IPS-20b (cell line): ENCODE measurements around the gene ZBP1.

Experiments used
- H3K27ac ChIP-seq: one replicate; pipeline ENCODE4 v1.5.1; 2013; ENCODE audit warnings: low read length
- H3K27me3 ChIP-seq: 2 replicates; pipeline ENCODE4 v1.6.1; 2013; ENCODE audit warnings: mild to moderate bottlenecking, low read length, inconsistent platforms; ENCODE audit not compliant: insufficient read depth
- H3K36me3 ChIP-seq: 2 replicates; pipeline ENCODE4 v1.6.1; 2013; ENCODE audit warnings: low read depth, mild to moderate bottlenecking, inconsistent platforms, low read length, moderate library complexity; ENCODE audit not compliant: insufficient read depth
- H3K4me1 ChIP-seq: 2 replicates; pipeline ENCODE4 v1.6.1; 2013; ENCODE audit warnings: mild to moderate bottlenecking, control low read depth, inconsistent platforms, low read length, moderate library complexity; ENCODE audit not compliant: insufficient read depth
- H3K4me3 ChIP-seq: 2 replicates; pipeline ENCODE4 v1.5.1; 2013; ENCODE audit warnings: mild to moderate bottlenecking, low read length, inconsistent platforms
- H3K9ac ChIP-seq: 2 replicates; pipeline ENCODE4 v1.6.1; 2013; ENCODE audit warnings: low read depth, mild to moderate bottlenecking, inconsistent platforms, low read length, moderate library complexity
- H3K9me3 ChIP-seq: 2 replicates; pipeline ENCODE4 v1.6.1; 2013; ENCODE audit warnings: mild to moderate bottlenecking, low read depth, low read length, inconsistent platforms; ENCODE audit not compliant: insufficient read depth

The ZBP1 gene

GRCh38 chr20:57576617-57577550 lies 43.3 kb downstream of the ZBP1 start:
- H3K9ac ChIP-seq = no peak overlapping the region
- peaks cover 8% of the 10 kb centered on the region; the same call in 1 of the 2 replicates for H3K27me3 ChIP-seq
- no peaks in the 10 kb centered on the region for H3K36me3 ChIP-seq
- H3K4me1 ChIP-seq = peaks cover 6% of the 10 kb centered on the region; the same call in 1 of the 2 replicates
- no peaks in the 10 kb centered on the region for H3K9me3 ChIP-seq
- no peak overlapping the region for H3K4me3 ChIP-seq
- H3K27ac ChIP-seq = no peak overlapping the region

GRCh38 chr20:57576002-57576401 lies 44.2 kb downstream of the ZBP1 start:
- no peaks in the 10 kb centered on the region for H3K9me3 ChIP-seq

GRCh38 chr20:57574954-57575353 lies 45.3 kb downstream of the ZBP1 start:
- Histone ChIP-seq H3K36me3 (no peaks in the 10 kb centered on the region), H3K9me3 (no peaks in the 10 kb centered on the region), H3K27ac (no peak overlapping the region), H3K4me3 (no peak overlapping the region), H3K9ac (no peak overlapping the region), H3K27me3 (peaks cover 8% of the 10 kb centered on the region; the same call in 1 of the 2 replicates), H3K4me1 (peaks cover 6% of the 10 kb centered on the region; the same call in 1 of the 2 replicates)

More at GRCh38 chr20:57576002-57576401, 44.2 kb downstream of the ZBP1 start:
- Histone ChIP-seq H3K36me3 (no peaks in the 10 kb centered on the region), H3K4me1 (peaks cover 6% of the 10 kb centered on the region; the same call in 1 of the 2 replicates), H3K9ac (no peak overlapping the region), H3K4me3 (no peak overlapping the region), H3K27ac (no peak overlapping the region), H3K27me3 (peaks cover 8% of the 10 kb centered on the region; the same call in 1 of the 2 replicates)

- Histone ChIP-seq H3K4me3 (no peak overlapping the region), H3K36me3 (no peaks in the 10 kb centered on the region), H3K27ac (no peak overlapping the region), H3K27me3 (peaks cover 8% of the 10 kb centered on the region; the same call in 1 of the 2 replicates), H3K9me3 (no peaks in the 10 kb centered on the region), H3K4me1 (peaks cover 6% of the 10 kb centered on the region; the same call in 1 of the 2 replicates), H3K9ac (no peak overlapping the region)
Observed at GRCh38 chr20:57573894-57574293, 46.3 kb downstream of the ZBP1 start.

GRCh38 chr20:57573242-57573641 lies 47.0 kb downstream of the ZBP1 start:
- Histone ChIP-seq H3K27ac (no peak overlapping the region), H3K9ac (no peak overlapping the region), H3K36me3 (no peaks in the 10 kb centered on the region), H3K4me1 (peaks cover 6% of the 10 kb centered on the region; the same call in 1 of the 2 replicates), H3K9me3 (no peaks in the 10 kb centered on the region), H3K4me3 (peak overlapping the region; percentile 19; the same call in 1 of the 2 replicates), H3K27me3 (peaks cover 8% of the 10 kb centered on the region; the same call in 1 of the 2 replicates)

GRCh38 chr20:57571782-57572416 lies 48.3 kb downstream of the ZBP1 start:
- H3K27ac ChIP-seq = no peak overlapping the region
- peaks cover 8% of the 10 kb centered on the region; the same call in 1 of the 2 replicates for H3K27me3 ChIP-seq
- H3K4me1 ChIP-seq = peaks cover 6% of the 10 kb centered on the region; the same call in 1 of the 2 replicates
- no peak overlapping the region for H3K4me3 ChIP-seq
- H3K36me3 ChIP-seq = no peaks in the 10 kb centered on the region
- H3K9ac ChIP-seq = no peak overlapping the region
- no peaks in the 10 kb centered on the region for H3K9me3 ChIP-seq

- Histone ChIP-seq H3K27me3 (peaks cover 8% of the 10 kb centered on the region; the same call in 1 of the 2 replicates), H3K9ac (no peak overlapping the region), H3K4me3 (no peak overlapping the region), H3K9me3 (no peaks in the 10 kb centered on the region), H3K27ac (no peak overlapping the region), H3K36me3 (no peaks in the 10 kb centered on the region), H3K4me1 (peaks cover 6% of the 10 kb centered on the region; the same call in 1 of the 2 replicates)
Observed at GRCh38 chr20:57570920-57571319, 49.3 kb downstream of the ZBP1 start.

- H3K27ac ChIP-seq = no peak overlapping the region
- H3K4me3 ChIP-seq = no peak overlapping the region
- H3K9me3 ChIP-seq = no peaks in the 10 kb centered on the region
- H3K9ac ChIP-seq = no peak overlapping the region
- no peaks in the 10 kb centered on the region for H3K36me3 ChIP-seq
- H3K27me3 ChIP-seq = peaks cover 8% of the 10 kb centered on the region; the same call in 1 of the 2 replicates
- peaks cover 6% of the 10 kb centered on the region; the same call in 1 of the 2 replicates for H3K4me1 ChIP-seq
Observed at GRCh38 chr20:57570145-57570850, 49.9 kb downstream of the ZBP1 start.

GRCh38 chr20:57568960-57569359 lies 51.3 kb downstream of the ZBP1 start:
- H3K9ac ChIP-seq = no peak overlapping the region
- H3K27ac ChIP-seq = no peak overlapping the region
- no peaks in the 10 kb centered on the region for H3K36me3 ChIP-seq
- no peak overlapping the region for H3K4me3 ChIP-seq
- H3K9me3 ChIP-seq = no peaks in the 10 kb centered on the region
- peaks cover 8% of the 10 kb centered on the region; the same call in 1 of the 2 replicates for H3K27me3 ChIP-seq
- peaks cover 6% of the 10 kb centered on the region; the same call in 1 of the 2 replicates for H3K4me1 ChIP-seq

- no peak overlapping the region for H3K27ac ChIP-seq
- no peak overlapping the region for H3K4me3 ChIP-seq
- H3K36me3 ChIP-seq = no peaks in the 10 kb centered on the region
- no peaks in the 10 kb centered on the region for H3K9me3 ChIP-seq
- H3K4me1 ChIP-seq = peaks cover 1% of the 10 kb centered on the region; the same call in 1 of the 2 replicates
- H3K9ac ChIP-seq = no peak overlapping the region
- H3K27me3 ChIP-seq = peaks cover 8% of the 10 kb centered on the region; the same call in 1 of the 2 replicates
Observed at GRCh38 chr20:57568088-57568896, 51.9 kb downstream of the ZBP1 start.
